PC-9 (cell line): Measurements from ENCODE around the gene TRIM7.
"Not testable (repeated sequence)": the region's sequence is repeated elsewhere in the genome, so short reads cannot be mapped to it uniquely, and the experiment has no call there.

Experiments used
- CTCF ChIP-seq: fragments of 200-600 bp; sonication (generic); conservative IDR thresholded peaks from 2 replicates; pipeline ENCODE4 v1.6.1; 2017; ENCODE audit warnings: mixed run types, antibody characterized with exemption, mild to moderate bottlenecking, moderate library complexity
- EZH2 ChIP-seq: fragments of 200-600 bp; sonication (generic); IDR thresholded peaks from 2 replicates; pipeline ENCODE4 v1.8.0; 2017; ENCODE audit warnings: antibody characterized with exemption, low read depth

- not testable (repeated sequence) for TF ChIP-seq EZH2, CTCF
These were observed 5.2 kb upstream of the TRIM7 start for GRCh38 chr5:181210148-181210547.
